Osteocyte (in vitro differentiated cells): Measurements from ENCODE around the gene EDNRA. TPM values are rescaled to one million over a fixed set of nuclear protein-coding genes. Genes with fewer than 3 reads are reported as not detected.

Source experiments
- DNase-seq: peaks from one replicate; pipeline ENCODE4 v3.0.0; 2021; ENCODE audit warnings: mixed read lengths; ENCODE audit not compliant: unreplicated experiment; ENCODE audit errors: extremely low spot score
- H3K27ac Mint-ChIP-seq: one replicate; pipeline ENCODE4 v1.8.0; 2021; ENCODE audit warnings: mild to moderate bottlenecking, mixed read lengths; ENCODE audit not compliant: unreplicated experiment
- H3K27me3 Mint-ChIP-seq: one replicate; pipeline ENCODE4 v1.8.0; 2021; ENCODE audit warnings: mixed read lengths; ENCODE audit not compliant: unreplicated experiment
- H3K36me3 Mint-ChIP-seq: one replicate; pipeline ENCODE4 v1.8.0; 2021; ENCODE audit warnings: mixed read lengths; ENCODE audit not compliant: unreplicated experiment
- H3K4me1 Mint-ChIP-seq: one replicate; pipeline ENCODE4 v1.8.0; 2021; ENCODE audit warnings: mixed read lengths; ENCODE audit not compliant: unreplicated experiment
- H3K4me3 Mint-ChIP-seq: one replicate; pipeline ENCODE4 v1.8.0; 2021; ENCODE audit warnings: mild to moderate bottlenecking, moderate library complexity, mixed read lengths; ENCODE audit not compliant: unreplicated experiment
- H3K9me3 Mint-ChIP-seq: one replicate; pipeline ENCODE4 v1.8.0; 2021; ENCODE audit warnings: mixed read lengths; ENCODE audit not compliant: unreplicated experiment
- CTCF ChIP-seq: fragments of 200-600 bp; sonication (generic); IDR thresholded peaks from 2 replicates; pipeline ENCODE4 v1.5.0; 2021; ENCODE audit warnings: antibody characterized with exemption, mild to moderate bottlenecking, moderate library complexity
- total RNA-seq: library from RNA; stranded (reverse); gene quantifications from 2 replicates; pipeline ENCODE4 v1.2.1, GENCODE V29; 2021

EDNRA gene
- total RNA-seq, 1 donor from 2014 or later: 181 TPM

- H3K4me3 Mint-ChIP-seq: no peak overlapping the region
- DNase-seq: no peak
- H3K36me3 Mint-ChIP-seq: peaks cover 14% of the 10 kb centered on the region
- H3K27me3 Mint-ChIP-seq: no peaks in the 10 kb centered on the region
- H3K4me1 Mint-ChIP-seq: peaks cover 52% of the 10 kb centered on the region
- H3K27ac Mint-ChIP-seq: peak overlapping the region; percentile 3
- no peak for TF ChIP-seq CTCF
- H3K9me3 Mint-ChIP-seq: peaks cover 11% of the 10 kb centered on the region
Measured at GRCh38 chr4:147581606-147582350, 100.9 kb downstream of the EDNRA start.

- peaks cover 53% of the 10 kb centered on the region for H3K4me1 Mint-ChIP-seq
- no peak for DNase-seq
- no peak overlapping the region for H3K27ac Mint-ChIP-seq
Measured at GRCh38 chr4:147582386-147583060, 101.6 kb downstream of the EDNRA start.

GRCh38 chr4:147583876-147584275 is 103.0 kb downstream of the EDNRA start:
- Mint-ChIP-seq H3K4me3 (no peak overlapping the region), H3K27me3 (no peaks in the 10 kb centered on the region), H3K4me1 (peaks cover 51% of the 10 kb centered on the region), H3K9me3 (peaks cover 11% of the 10 kb centered on the region), H3K27ac (no peak overlapping the region), H3K36me3 (peaks cover 13% of the 10 kb centered on the region)
- no peak for TF ChIP-seq CTCF
- no peak for DNase-seq

More at GRCh38 chr4:147582386-147583060, 101.6 kb downstream of the EDNRA start:
- no peak for TF ChIP-seq CTCF
- H3K36me3 Mint-ChIP-seq: peaks cover 14% of the 10 kb centered on the region
- no peak overlapping the region for H3K4me3 Mint-ChIP-seq
- peaks cover 11% of the 10 kb centered on the region for H3K9me3 Mint-ChIP-seq
- no peaks in the 10 kb centered on the region for H3K27me3 Mint-ChIP-seq

GRCh38 chr4:147586032-147586431 is 105.1 kb downstream of the EDNRA start:
- H3K4me1 Mint-ChIP-seq: peaks cover 56% of the 10 kb centered on the region
- no peak overlapping the region for H3K4me3 Mint-ChIP-seq
- H3K27ac Mint-ChIP-seq: peak overlapping the region; percentile 59
- peaks cover 13% of the 10 kb centered on the region for H3K36me3 Mint-ChIP-seq
- H3K27me3 Mint-ChIP-seq: no peaks in the 10 kb centered on the region
- TF ChIP-seq CTCF: no peak
- DNase-seq: no peak
- peaks cover 11% of the 10 kb centered on the region for H3K9me3 Mint-ChIP-seq

- peaks cover 13% of the 10 kb centered on the region for H3K36me3 Mint-ChIP-seq
- H3K4me1 Mint-ChIP-seq: peaks cover 62% of the 10 kb centered on the region
- peak overlapping the region; percentile 7 for H3K27ac Mint-ChIP-seq
- no peaks in the 10 kb centered on the region for H3K27me3 Mint-ChIP-seq
- no peak for DNase-seq
- TF ChIP-seq CTCF: no peak
- peaks cover 11% of the 10 kb centered on the region for H3K9me3 Mint-ChIP-seq
- no peak overlapping the region for H3K4me3 Mint-ChIP-seq
Measured at GRCh38 chr4:147586637-147587036, 105.7 kb downstream of the EDNRA start.
